SH-SY5Y (cell line): ENCODE measurements around the gene PRR22.

Experiments used
- GATA2 ChIP-seq: IDR thresholded peaks from 2 replicates; pipeline ENCODE4 v1.6.1; 2011; ENCODE audit warnings: mild to moderate bottlenecking, low read depth, low read length
- GATA3 ChIP-seq: IDR thresholded peaks from 2 replicates; pipeline ENCODE4 v1.6.1; 2011; ENCODE audit warnings: low read depth, mild to moderate bottlenecking, low read length, moderate library complexity

DNA sequence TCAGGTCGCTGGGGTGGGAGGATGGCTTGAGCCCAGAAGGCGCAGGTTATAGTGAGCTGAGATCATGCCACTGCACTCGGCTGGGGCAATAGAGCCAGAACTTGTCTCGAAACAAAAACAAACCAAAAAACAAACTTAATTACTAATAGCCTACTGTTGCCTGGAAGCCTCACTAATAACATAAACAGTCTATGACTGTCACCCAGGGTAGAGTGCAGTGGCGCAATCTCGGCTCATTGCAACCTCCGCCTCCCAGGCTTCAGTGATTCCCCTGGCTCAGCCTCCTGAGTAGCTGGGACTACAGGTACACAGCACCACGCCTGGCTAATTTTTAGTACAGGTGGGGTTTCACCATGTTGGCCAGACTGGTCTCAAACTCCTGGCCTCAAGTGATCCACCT is 46.1 kb downstream of the PRR22 start:
- TF ChIP-seq GATA2 (no peak), GATA3 (no peak)
